PC-3 (cell line): ENCODE results near the gene RAI1. TPM values are rescaled to one million over a fixed set of nuclear protein-coding genes. Genes with fewer than 3 reads are reported as not detected.

Experiments used
- ATAC-seq: fragments of 200-7000 bp; cut with Tn5 transposase; 2 replicates; pipeline ENCODE4 v1.9.1; 2020; ENCODE audit warnings: mild to moderate bottlenecking, moderate library complexity
- BruUV-seq: library from RNA; stranded (reverse); fragments of 400-500 nt; replicated peaks from 2 replicates; lab custom pipeline; 2021; lab: Mats Ljungman, UMichigan
- CTCF ChIA-PET: fragments of 300-600 bp; sonication (Branson Sonifier 250); formaldehyde crosslinking; loops from one replicate; lab custom pipeline; 2022; ENCODE audit warnings: antibody characterized with exemption; lab: Charles Lee
- POLR2A ChIA-PET: fragments of 300-600 bp; sonication (Branson Sonifier 250); formaldehyde crosslinking; loops from one replicate; lab custom pipeline; 2022; ENCODE audit warnings: antibody characterized with exemption; ENCODE audit not compliant: unreplicated experiment; lab: Charles Lee
- DNase-seq: peaks from one replicate; pipeline ENCODE4 v3.0.0-alpha.2; 2015
- H2AFZ ChIP-seq: fragments of 300-600 bp; sonication (generic); 2 replicates; pipeline ENCODE4 v1.6.0; 2016; ENCODE audit warnings: antibody characterized with exemption, low read length
- H3F3A ChIP-seq: fragments of 300-600 bp; sonication (generic); one replicate; pipeline ENCODE4 v1.6.0; 2017; ENCODE audit warnings: antibody characterized with exemption, low read length, control low read depth, mild to moderate bottlenecking; ENCODE audit not compliant: unreplicated experiment
- H3K27ac ChIP-seq: fragments of 300-600 bp; sonication (generic); 2 replicates; pipeline ENCODE4 v1.5.1; 2016; ENCODE audit warnings: mild to moderate bottlenecking, low read length
- H3K27me3 ChIP-seq: fragments of 300-600 bp; sonication (generic); 2 replicates; pipeline ENCODE4 v1.6.1; 2016; ENCODE audit warnings: low read length, mixed read lengths
- H3K36me3 ChIP-seq: fragments of 300-600 bp; sonication (generic); 2 replicates; pipeline ENCODE4 v1.6.1; 2016; ENCODE audit warnings: low read depth, mixed run types, low read length, mixed read lengths
- H3K4me1 ChIP-seq: fragments of 300-600 bp; sonication (generic); 2 replicates; pipeline ENCODE4 v1.5.1; 2016; ENCODE audit warnings: low read length; ENCODE audit not compliant: insufficient read depth
- H3K4me2 ChIP-seq: fragments of 300-600 bp; sonication (generic); 2 replicates; pipeline ENCODE4 v1.6.0; 2016; ENCODE audit warnings: low read length
- H3K4me3 ChIP-seq: fragments of 300-600 bp; sonication (generic); 2 replicates; pipeline ENCODE4 v1.5.1; 2016; ENCODE audit warnings: mild to moderate bottlenecking, low read length, mixed read lengths
- H3K79me2 ChIP-seq: fragments of 300-600 bp; sonication (generic); 2 replicates; pipeline ENCODE4 v1.6.1; 2017; ENCODE audit warnings: low read length, mixed read lengths
- H3K9ac ChIP-seq: fragments of 300-600 bp; sonication (generic); 2 replicates; pipeline ENCODE4 v1.6.0; 2016; ENCODE audit warnings: mild to moderate bottlenecking, low read length
- H3K9me2 ChIP-seq: fragments of 300-600 bp; sonication (generic); replicated peaks from 2 replicates; pipeline ENCODE4 v1.6.1; 2016; ENCODE audit warnings: mixed run types, low read length, mixed read lengths
- H3K9me3 ChIP-seq: fragments of 300-600 bp; sonication (generic); 2 replicates; pipeline ENCODE4 v1.6.1; 2016; ENCODE audit warnings: low read length, mixed read lengths
- H4K20me1 ChIP-seq: fragments of 300-600 bp; sonication (generic); 2 replicates; pipeline ENCODE4 v1.6.1; 2016; ENCODE audit warnings: low read length, mixed read lengths
- EZH2 ChIP-seq: fragments of 300-600 bp; sonication (generic); IDR thresholded peaks from one replicate; pipeline ENCODE4 v1.6.1; 2017; ENCODE audit warnings: antibody characterized with exemption, mild to moderate bottlenecking, low read length; ENCODE audit not compliant: unreplicated experiment
- EZH2phosphoT487 ChIP-seq: fragments of 300-600 bp; sonication (generic); IDR thresholded peaks from 2 replicates; pipeline ENCODE4 v1.6.1; 2018; ENCODE audit warnings: mild to moderate bottlenecking, antibody characterized with exemption, low read length, borderline replicate concordance
- intact Hi-C: fragments of 100-400 bp; cut with micrococcal nuclease; formaldehyde crosslinking; loops from 2 replicates; pipeline ENCODE4 v1.9.0; 2023
- total RNA-seq: library from RNA; depleted of rRNA; stranded (reverse); fragments of >200 nt; gene quantifications from 2 replicates; pipeline ENCODE4 v1.2.3, GENCODE V29; 2014
- TF ChIP-seq, protein P1 (sequence below): fragments of 300-600 bp; sonication (generic); conservative IDR thresholded peaks from 2 replicates; pipeline ENCODE4 v1.5.1; 2017; ENCODE audit warnings: antibody characterized with exemption, low read depth, mild to moderate bottlenecking, low read length

Gene RAI1
- total RNA-seq, 1 experiment from 2014 or later, result 33.0 TPM

GRCh38 chr17:17714879-17715278 lies 33.6 kb downstream of the RAI1 start:
- Histone ChIP-seq H3F3A (no peaks in the 10 kb centered on the region), H3K9me3 (no peaks in the 10 kb centered on the region), H3K27me3 (no peaks in the 10 kb centered on the region), H3K79me2 (peaks cover 93% of the 10 kb centered on the region), H3K4me1 (peaks cover 43% of the 10 kb centered on the region), H3K4me2 (no peak overlapping the region), H3K27ac (no peak overlapping the region), H3K9ac (no peak overlapping the region), H3K9me2 (no peaks in the 10 kb centered on the region), H2AFZ (no peak overlapping the region), H3K36me3 (no peaks in the 10 kb centered on the region; the same call in 1 of the 2 replicates), H4K20me1 (peaks cover 24% of the 10 kb centered on the region; the same call in 1 of the 2 replicates), H3K4me3 (no peak overlapping the region)
- CTCF ChIA-PET, result no interaction called here
- POLR2A ChIA-PET, result no interaction called here
- no TSS peak for BruUV-seq
- ATAC-seq, result no peak
- intact Hi-C loops, result no loop called here
- DNase-seq, result no peak
- TF ChIP-seq EZH2 (no peak), EZH2phosphoT487 (no peak)
- TF ChIP-seq, protein P1, sequence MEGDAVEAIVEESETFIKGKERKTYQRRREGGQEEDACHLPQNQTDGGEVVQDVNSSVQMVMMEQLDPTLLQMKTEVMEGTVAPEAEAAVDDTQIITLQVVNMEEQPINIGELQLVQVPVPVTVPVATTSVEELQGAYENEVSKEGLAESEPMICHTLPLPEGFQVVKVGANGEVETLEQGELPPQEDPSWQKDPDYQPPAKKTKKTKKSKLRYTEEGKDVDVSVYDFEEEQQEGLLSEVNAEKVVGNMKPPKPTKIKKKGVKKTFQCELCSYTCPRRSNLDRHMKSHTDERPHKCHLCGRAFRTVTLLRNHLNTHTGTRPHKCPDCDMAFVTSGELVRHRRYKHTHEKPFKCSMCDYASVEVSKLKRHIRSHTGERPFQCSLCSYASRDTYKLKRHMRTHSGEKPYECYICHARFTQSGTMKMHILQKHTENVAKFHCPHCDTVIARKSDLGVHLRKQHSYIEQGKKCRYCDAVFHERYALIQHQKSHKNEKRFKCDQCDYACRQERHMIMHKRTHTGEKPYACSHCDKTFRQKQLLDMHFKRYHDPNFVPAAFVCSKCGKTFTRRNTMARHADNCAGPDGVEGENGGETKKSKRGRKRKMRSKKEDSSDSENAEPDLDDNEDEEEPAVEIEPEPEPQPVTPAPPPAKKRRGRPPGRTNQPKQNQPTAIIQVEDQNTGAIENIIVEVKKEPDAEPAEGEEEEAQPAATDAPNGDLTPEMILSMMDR, result no peak

- TF ChIP-seq EZH2 (no peak), EZH2phosphoT487 (no peak)
- TF ChIP-seq, protein P1, result no peak
- Histone ChIP-seq H2AFZ (no peak overlapping the region), H3K9me3 (no peaks in the 10 kb centered on the region), H3K4me3 (no peak overlapping the region), H3K9ac (no peak overlapping the region), H3K27ac (no peak overlapping the region), H3F3A (no peaks in the 10 kb centered on the region), H3K9me2 (no peaks in the 10 kb centered on the region), H4K20me1 (peaks cover 24% of the 10 kb centered on the region; the same call in 1 of the 2 replicates), H3K36me3 (no peaks in the 10 kb centered on the region; the same call in 1 of the 2 replicates), H3K27me3 (no peaks in the 10 kb centered on the region), H3K4me2 (no peak overlapping the region), H3K4me1 (peaks cover 39% of the 10 kb centered on the region), H3K79me2 (peaks cover 95% of the 10 kb centered on the region)
- no TSS peak for BruUV-seq
- ChIA-PET POLR2A (no interaction called here), CTCF (no interaction called here)
- intact Hi-C loops, result no loop called here
- no peak for ATAC-seq
- no peak for DNase-seq
Measured at GRCh38 chr17:17716837-17717523, 35.7 kb downstream of the RAI1 start.

- H4K20me1 ChIP-seq, result peaks cover 24% of the 10 kb centered on the region; the same call in 1 of the 2 replicates
- ATAC-seq (no peak), DNase-seq (no peak)
- no peaks in the 10 kb centered on the region for H3K9me2 ChIP-seq
- no peak overlapping the region for H3K27ac ChIP-seq
- TF ChIP-seq EZH2phosphoT487 (no peak), EZH2 (no peak)
- TF ChIP-seq, protein P1, result no peak
- POLR2A ChIA-PET, result no interaction called here
- intact Hi-C loops, result no loop called here
- no peaks in the 10 kb centered on the region for H3K27me3 ChIP-seq
- H3K4me3 ChIP-seq, result no peak overlapping the region
- H2AFZ ChIP-seq, result no peak overlapping the region
- no peaks in the 10 kb centered on the region; the same call in 1 of the 2 replicates for H3K36me3 ChIP-seq
- H3K4me1 ChIP-seq, result peaks cover 26% of the 10 kb centered on the region
- no peak overlapping the region for H3K4me2 ChIP-seq
- BruUV-seq, result no TSS peak
- peaks cover 90% of the 10 kb centered on the region for H3K79me2 ChIP-seq
- H3F3A ChIP-seq, result no peaks in the 10 kb centered on the region
- no peak overlapping the region for H3K9ac ChIP-seq
- H3K9me3 ChIP-seq, result no peaks in the 10 kb centered on the region
- CTCF ChIA-PET, result no interaction called here
Measured at GRCh38 chr17:17718251-17718650, 37.0 kb downstream of the RAI1 start.
